ENCODE results near the gene CREB3L4.
"Not testable (repeated sequence)": the region's sequence is repeated elsewhere in the genome, so short reads cannot be mapped to it uniquely, and the experiment has no call there.

Gene CREB3L4

GRCh38 chr1:153987621-153988020 lies 19.9 kb downstream of the CREB3L4 start:
- no peak for DNase-seq

GRCh38 chr1:153990468-153991150 lies 22.9 kb downstream of the CREB3L4 start, which contains the start of gene RPS27:
RPS27 (plus strand) TSS chr1:153990762; CDS start chr1:153990797, 35 bp downstream.
- DNase-seq: peak; percentile 99 to 100

GRCh38 chr1:153991151-153991630 lies 23.5 kb downstream of the CREB3L4 start:
- no peak for DNase-seq

GRCh38 chr1:153991806-153992205 lies 24.1 kb downstream of the CREB3L4 start:
- DNase-seq: no peak

GRCh38 chr1:153995202-153995601 lies 27.5 kb downstream of the CREB3L4 start:
- DNase-seq: no peak

- no peak for DNase-seq
Measured at GRCh38 chr1:153995640-153996039, 27.9 kb downstream of the CREB3L4 start.

- not testable (repeated sequence) for DNase-seq
Measured at GRCh38 chr1:153996882-153997281, 29.2 kb downstream of the CREB3L4 start.

- no peak for DNase-seq
Measured at GRCh38 chr1:154000420-154000819, 32.7 kb downstream of the CREB3L4 start.

GRCh38 chr1:154006136-154006535 lies 38.4 kb downstream of the CREB3L4 start:
- no peak for DNase-seq

- no peak for DNase-seq
Measured at GRCh38 chr1:154012129-154012528, 44.4 kb downstream of the CREB3L4 start.

- not testable (repeated sequence) for DNase-seq
Measured at GRCh38 chr1:154012543-154012942, 44.8 kb downstream of the CREB3L4 start.

GRCh38 chr1:154014154-154014907 lies 46.6 kb downstream of the CREB3L4 start:
- DNase-seq: no peak

GRCh38 chr1:154019269-154019668 lies 51.6 kb downstream of the CREB3L4 start:
- DNase-seq: no peak

- DNase-seq: no peak
Measured at GRCh38 chr1:154019940-154020339, 52.2 kb downstream of the CREB3L4 start.
